AG04449 (cell line): ENCODE measurements around the gene ACTL9.
"Not testable (repeated sequence)": the region's sequence is repeated elsewhere in the genome, so short reads cannot be mapped to it uniquely, and the experiment has no call there.

Experiments
- CTCF ChIA-PET: fragments of 350-600 bp; formaldehyde crosslinking; extraction: SDS; loops from one replicate; lab custom pipeline; 2021; ENCODE audit warnings: antibody characterized with exemption; lab: Yijun Ruan, JAX
- POLR2A ChIA-PET: fragments of 400-600, 350-600 bp; formaldehyde crosslinking; extraction: SDS; loops from one replicate; lab custom pipeline; 2020; ENCODE audit warnings: antibody characterized with exemption, inconsistent platforms; lab: Yijun Ruan, JAX
- DNase-seq: peaks from one replicate; pipeline ENCODE4 v3.0.0-alpha.2; 2010; ENCODE audit warnings: low read depth, low spot score
- H3K4me3 ChIP-seq: 2 replicates; pipeline ENCODE4 v1.5.1; 2011; ENCODE audit warnings: low read depth, mild to moderate bottlenecking, control low read depth, low read length
- TF ChIP-seq, protein P1 (sequence below): IDR thresholded peaks from one replicate; pipeline ENCODE4 v1.5.1; 2011; ENCODE audit warnings: mild to moderate bottlenecking, moderate library complexity, low read length, control low read depth, inconsistent platforms; ENCODE audit not compliant: insufficient read depth; ENCODE audit errors: missing control alignments

ACTL9 gene

DNA sequence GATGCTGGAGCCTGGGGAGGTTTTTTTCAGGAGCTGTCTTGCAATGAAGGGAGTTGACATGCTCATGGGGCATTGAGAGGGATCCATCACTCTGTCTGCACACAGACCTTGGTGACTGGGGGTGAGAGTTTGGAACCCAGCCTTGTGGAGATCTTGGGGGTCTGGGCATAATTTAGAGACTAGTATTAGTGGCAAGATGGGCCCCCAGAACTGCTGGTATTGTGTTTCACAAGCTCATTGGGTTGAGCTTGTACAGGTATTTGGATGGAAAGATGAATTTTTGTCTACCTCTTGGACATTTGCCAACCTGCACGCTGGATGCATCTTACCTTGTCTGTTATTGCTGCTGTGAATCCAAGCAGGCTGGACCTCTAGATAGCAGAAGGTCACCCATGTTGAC is 22.7 kb upstream of the ACTL9 start, which contains the start of gene OR2Z1:
Gene OR2Z1 (plus strand): TSS at position 301 of the 400 bp plus-strand sequence. CDS start 9,395 bp downstream, outside the sequence.
- ChIA-PET CTCF (no interaction called here), POLR2A (no interaction called here)

DNA sequence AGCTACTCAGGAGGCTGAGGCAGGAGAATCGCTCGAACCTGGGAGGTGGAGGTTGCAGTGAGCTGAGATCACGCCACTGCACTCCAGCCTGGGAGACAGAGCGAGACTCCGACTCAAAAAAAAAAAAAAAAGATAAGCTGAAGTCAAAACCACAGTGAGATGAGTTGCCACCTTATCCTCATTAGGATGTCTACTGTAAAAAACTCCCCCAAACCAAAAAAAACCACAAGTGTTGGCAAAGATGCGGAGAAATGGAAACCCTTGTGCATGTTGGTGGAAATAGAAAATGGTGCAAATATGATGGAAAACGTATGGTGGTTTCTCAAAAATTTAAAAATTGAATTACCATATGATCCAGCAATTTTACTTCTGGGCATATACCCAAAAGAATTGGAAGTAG is 11.7 kb upstream of the ACTL9 start:
- CTCF ChIA-PET, DNase-seq, H3K4me3 ChIP-seq, POLR2A ChIA-PET: not testable (repeated sequence)

More for the DNA sequence above, 22.7 kb upstream of the ACTL9 start, which contains the start of gene OR2Z1:
- H3K4me3 ChIP-seq: no peak within 1 kb of the TSS
- no peak for DNase-seq
- TF ChIP-seq, protein P1, sequence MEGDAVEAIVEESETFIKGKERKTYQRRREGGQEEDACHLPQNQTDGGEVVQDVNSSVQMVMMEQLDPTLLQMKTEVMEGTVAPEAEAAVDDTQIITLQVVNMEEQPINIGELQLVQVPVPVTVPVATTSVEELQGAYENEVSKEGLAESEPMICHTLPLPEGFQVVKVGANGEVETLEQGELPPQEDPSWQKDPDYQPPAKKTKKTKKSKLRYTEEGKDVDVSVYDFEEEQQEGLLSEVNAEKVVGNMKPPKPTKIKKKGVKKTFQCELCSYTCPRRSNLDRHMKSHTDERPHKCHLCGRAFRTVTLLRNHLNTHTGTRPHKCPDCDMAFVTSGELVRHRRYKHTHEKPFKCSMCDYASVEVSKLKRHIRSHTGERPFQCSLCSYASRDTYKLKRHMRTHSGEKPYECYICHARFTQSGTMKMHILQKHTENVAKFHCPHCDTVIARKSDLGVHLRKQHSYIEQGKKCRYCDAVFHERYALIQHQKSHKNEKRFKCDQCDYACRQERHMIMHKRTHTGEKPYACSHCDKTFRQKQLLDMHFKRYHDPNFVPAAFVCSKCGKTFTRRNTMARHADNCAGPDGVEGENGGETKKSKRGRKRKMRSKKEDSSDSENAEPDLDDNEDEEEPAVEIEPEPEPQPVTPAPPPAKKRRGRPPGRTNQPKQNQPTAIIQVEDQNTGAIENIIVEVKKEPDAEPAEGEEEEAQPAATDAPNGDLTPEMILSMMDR: no peak

DNA sequence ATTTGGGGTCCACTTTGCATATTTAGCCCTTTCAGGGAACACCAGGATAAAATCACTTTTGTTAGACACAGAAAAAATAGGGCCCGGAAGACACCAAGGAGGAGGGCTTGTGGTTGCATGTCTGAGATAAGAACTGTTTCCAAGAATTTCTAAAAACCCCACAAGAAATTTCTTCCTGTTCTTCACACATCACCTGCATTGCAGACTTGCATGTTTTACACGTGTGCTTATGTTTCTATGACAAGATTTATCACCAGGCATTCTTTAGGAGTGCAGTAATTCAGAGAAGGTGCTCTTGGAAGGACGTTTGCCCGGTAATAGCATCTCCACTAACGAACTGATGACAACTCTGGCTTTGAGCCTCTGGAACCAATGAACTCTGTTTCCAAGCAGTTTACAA is 7.1 kb upstream of the ACTL9 start:
- DNase-seq: no peak
- ChIA-PET POLR2A (no interaction called here), CTCF (no interaction called here)
- no peak overlapping the region for H3K4me3 ChIP-seq
- TF ChIP-seq, protein P1: no peak

GRCh38 chr19:8705304-8705703 is 6.7 kb upstream of the ACTL9 start:
- DNase-seq, H3K4me3 ChIP-seq, CTCF ChIA-PET, POLR2A ChIA-PET: not testable (repeated sequence)

DNA sequence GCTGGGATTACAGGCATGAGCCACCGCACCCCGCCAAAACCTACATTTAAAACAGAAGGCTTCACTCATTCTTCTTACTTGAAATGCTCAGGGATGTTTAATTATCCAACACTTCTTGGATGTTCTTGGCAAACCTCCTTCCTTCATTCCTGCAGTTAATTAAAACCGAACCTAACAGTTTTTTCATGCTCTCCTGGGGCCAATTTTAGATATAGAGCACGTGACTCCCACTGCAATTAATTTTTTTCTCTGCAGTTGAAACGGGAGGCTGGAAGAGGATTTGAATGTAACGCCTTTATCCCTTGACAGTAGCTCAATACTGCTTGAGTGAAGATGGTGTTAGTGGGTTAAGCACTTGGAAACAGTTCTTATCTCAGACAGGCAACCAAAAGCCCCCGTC is 4.6 kb upstream of the ACTL9 start:
- ChIA-PET CTCF (no interaction called here), POLR2A (no interaction called here)
- no peak for DNase-seq
- TF ChIP-seq, protein P1: no peak
- H3K4me3 ChIP-seq: no peak overlapping the region

- CTCF ChIA-PET: no interaction called here
- H3K4me3 ChIP-seq: no peak overlapping the region
- POLR2A ChIA-PET: no interaction called here
Observed at GRCh38 chr19:8702350-8702749, 3.8 kb upstream of the ACTL9 start.

DNA sequence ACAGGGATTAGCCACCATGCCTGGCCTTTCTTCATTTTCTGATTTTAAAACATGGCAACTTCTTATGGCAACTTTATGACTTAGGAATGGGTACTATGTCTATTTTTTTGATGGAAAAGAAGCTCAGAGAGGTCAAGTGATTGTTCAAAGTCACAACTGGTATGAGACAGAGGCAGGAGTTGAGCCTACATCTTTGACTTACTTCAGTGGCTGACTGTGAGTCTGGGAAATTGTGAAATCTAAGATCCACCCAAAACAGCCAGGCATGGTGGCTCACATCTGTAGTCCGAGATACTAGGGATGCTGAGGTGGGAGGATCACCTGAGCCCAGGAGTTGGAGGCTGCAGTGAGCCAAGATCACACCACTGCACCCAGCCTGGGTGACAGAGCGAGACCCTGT is 2.4 kb upstream of the ACTL9 start:
- CTCF ChIA-PET: no interaction called here
- TF ChIP-seq, protein P1: no peak
- DNase-seq: no peak
- POLR2A ChIA-PET: no interaction called here
- no peak overlapping the region for H3K4me3 ChIP-seq

More at GRCh38 chr19:8702350-8702749, 3.8 kb upstream of the ACTL9 start:
- TF ChIP-seq, protein P1: no peak
- DNase-seq: no peak

- TF ChIP-seq, protein P1: no peak
- CTCF ChIA-PET: no interaction called here
Observed at GRCh38 chr19:8699908-8700307, 1.3 kb upstream of the ACTL9 start.

More at GRCh38 chr19:8699908-8700307, 1.3 kb upstream of the ACTL9 start:
- POLR2A ChIA-PET: no interaction called here
- DNase-seq: no peak
- H3K4me3 ChIP-seq: no peak overlapping the region
